ENCODE data around the gene GTPBP4. TPM values are rescaled to one million over a fixed set of nuclear protein-coding genes. Genes with fewer than 3 reads are reported as not detected.
A peak's percentile ranks its signal among the peaks of the same experiment; 100 is the strongest.

The GTPBP4 gene
- total and polyA plus RNA-seq, 4 experiments from 2014 or later, result 22.7 to 47.0 (median 35.7) TPM

GRCh38 chr10:1054684-1055083 lies 66.5 kb downstream of the GTPBP4 start:
- no peak for DNase-seq
- ChIA-PET POLR2A (ENCODE audit: partially characterized antibody) (interaction anchor here (3.6 kb wide), 1 partner anchor 10 kb away, joined by 22 read pairs; no protein-coding TSS in a partner anchor), CTCF (ENCODE audit: partially characterized antibody) (interaction anchor here (1.6 kb wide), 1 partner anchor 10 kb away, joined by 3 read pairs; no protein-coding TSS in a partner anchor)
- Histone ChIP-seq H3K4me3 (ENCODE audit: low read length in 2 of 2) (no peak overlapping the region), H3K9me3 (ENCODE audit: control insufficient read depth in 1 of 2, low read length in 2 of 2) (no peaks in the 10 kb centered on the region), H3K27me3 (ENCODE audit: insufficient read depth, low read length) (no peaks in the 10 kb centered on the region), H3K4me1 (ENCODE audit: insufficient read depth, low read length) (peaks cover 74% of the 10 kb centered on the region), H3K27ac (ENCODE audit: low read depth, low read length) (no peak overlapping the region), H3K36me3 (ENCODE audit: insufficient read depth, low read length) (peaks cover 18% of the 10 kb centered on the region)
- Mint-ChIP-seq H3K27ac (peak overlapping the region; percentile 32 to 99 (median 61)), H3K4me3 (peak overlapping the region; percentile 11 to 91 (median 70)), H3K4me1 (peaks cover 45 to 97% (median 71%) of the 10 kb centered on the region in 4 donors), H3K9me3 (no peaks in the 10 kb centered on the region), H3K36me3 (peaks cover 0 to 53% of the 10 kb centered on the region in 2 donors), H3K27me3 (no peaks in the 10 kb centered on the region)
- intact Hi-C loops (cut with micrococcal nuclease), result no loop called here

GRCh38 chr10:1056326-1057105 lies 68.3 kb downstream of the GTPBP4 start, which contains the start of gene WDR37:
Gene WDR37 (plus strand): TSS chr10:1056385. CDS start chr10:1072156, 15,771 bp downstream.
- Mint-ChIP-seq H3K36me3 (peaks cover 0 to 52% of the 10 kb centered on the region in 2 donors), H3K27ac (peak within 1 kb of the TSS; percentile 93 to 99 (median 95)), H3K27me3 (no peaks in the 10 kb centered on the region), H3K4me3 (peak within 1 kb of the TSS; percentile 94 to 98 (median 96)), H3K4me1 (peaks cover 55 to 97% (median 76%) of the 10 kb centered on the region in 4 donors), H3K9me3 (no peaks in the 10 kb centered on the region)
- H3K27ac ChIP-seq (ENCODE audit: low read depth, low read length), result peak within 1 kb of the TSS; percentile 98
- no peaks in the 10 kb centered on the region for H3K27me3 ChIP-seq (ENCODE audit: insufficient read depth, low read length)
- peak; percentile 86 to 89 (median 87) for DNase-seq
- ChIA-PET CTCF (ENCODE audit: partially characterized antibody) (interaction anchor here (1.5 to 1.6 kb wide), 2 partner anchors 11 to 70 kb away, joined by 3 to 4 read pairs; no protein-coding TSS in a partner anchor), POLR2A (ENCODE audit: partially characterized antibody) (interaction anchor here (1.2 to 3.6 kb wide), 7 partner anchors 8 to 71 kb away, joined by 3 to 22 read pairs (median 6); partner anchors contain the start of genes GTPBP4 and IDI1)
- H3K9me3 ChIP-seq (ENCODE audit: control insufficient read depth in 1 of 2, low read length in 2 of 2), result no peaks in the 10 kb centered on the region
- H3K4me1 ChIP-seq (ENCODE audit: insufficient read depth, low read length), result peaks cover 74% of the 10 kb centered on the region
- H3K36me3 ChIP-seq (ENCODE audit: insufficient read depth, low read length), result peaks cover 18% of the 10 kb centered on the region
- peak within 1 kb of the TSS; percentile 67 to 89 for H3K4me3 ChIP-seq (ENCODE audit: low read length in 2 of 2)
- intact Hi-C loops (cut with micrococcal nuclease), result loop anchor here (1.0 kb wide), 1 partner anchor 8 kb away; no protein-coding TSS in a partner anchor

- peak overlapping the region; percentile 92 to 99 (median 95) for H3K27ac Mint-ChIP-seq
- ChIA-PET POLR2A (ENCODE audit: partially characterized antibody) (interaction anchor here (1.2 to 3.6 kb wide), 6 partner anchors 8 to 126 kb away, joined by 4 to 22 read pairs (median 6); partner anchors contain the start of genes GTPBP4, IDI1 and LARP4B), CTCF (ENCODE audit: partially characterized antibody) (no interaction called here)
- Histone ChIP-seq H3K4me1 (ENCODE audit: insufficient read depth, low read length) (peaks cover 79% of the 10 kb centered on the region), H3K9me3 (ENCODE audit: control insufficient read depth in 1 of 2, low read length in 2 of 2) (no peaks in the 10 kb centered on the region), H3K27ac (ENCODE audit: low read depth, low read length) (peak overlapping the region; percentile 98), H3K36me3 (ENCODE audit: insufficient read depth, low read length) (peaks cover 18% of the 10 kb centered on the region), H3K27me3 (ENCODE audit: insufficient read depth, low read length) (no peaks in the 10 kb centered on the region), H3K4me3 (ENCODE audit: low read length in 2 of 2) (peak overlapping the region; percentile 67 to 89)
- H3K27me3 Mint-ChIP-seq, result no peaks in the 10 kb centered on the region
- H3K9me3 Mint-ChIP-seq, result no peaks in the 10 kb centered on the region
- peaks cover 0 to 47% of the 10 kb centered on the region in 2 donors for H3K36me3 Mint-ChIP-seq
- peak overlapping the region; percentile 94 to 98 (median 96) for H3K4me3 Mint-ChIP-seq
- DNase-seq, result no peak
- intact Hi-C loops (cut with micrococcal nuclease), result no loop called here
- peaks cover 58 to 97% (median 78%) of the 10 kb centered on the region in 4 donors for H3K4me1 Mint-ChIP-seq
Observed at GRCh38 chr10:1057106-1057657, 68.9 kb downstream of the GTPBP4 start.

GRCh38 chr10:1058017-1058416 lies 69.8 kb downstream of the GTPBP4 start:
- Mint-ChIP-seq H3K27me3 (no peaks in the 10 kb centered on the region), H3K4me3 (peak overlapping the region; percentile 94 to 98 (median 96)), H3K36me3 (peaks cover 0 to 41% of the 10 kb centered on the region in 2 donors), H3K9me3 (no peaks in the 10 kb centered on the region), H3K27ac (peak overlapping the region; percentile 61 to 99 (median 93)), H3K4me1 (peaks cover 64 to 97% (median 79%) of the 10 kb centered on the region in 4 donors)
- H3K27me3 ChIP-seq (ENCODE audit: insufficient read depth, low read length), result no peaks in the 10 kb centered on the region
- no peak for DNase-seq
- POLR2A ChIA-PET (ENCODE audit: partially characterized antibody), result interaction anchor here (1.2 to 2.8 kb wide), 2 partner anchors 9 to 127 kb away, joined by 4 to 21 read pairs; partner anchors contain the start of genes IDI1 and LARP4B
- H3K36me3 ChIP-seq (ENCODE audit: insufficient read depth, low read length), result peaks cover 14% of the 10 kb centered on the region
- intact Hi-C loops (cut with micrococcal nuclease), result no loop called here
- peaks cover 82% of the 10 kb centered on the region for H3K4me1 ChIP-seq (ENCODE audit: insufficient read depth, low read length)
- no peaks in the 10 kb centered on the region for H3K9me3 ChIP-seq (ENCODE audit: control insufficient read depth in 1 of 2, low read length in 2 of 2)
- H3K4me3 ChIP-seq (ENCODE audit: low read length in 2 of 2), result peak overlapping the region in 1 of 2 donors; percentile 67
- CTCF ChIA-PET (ENCODE audit: partially characterized antibody), result no interaction called here
- H3K27ac ChIP-seq (ENCODE audit: low read depth, low read length), result peak overlapping the region; percentile 98

GRCh38 chr10:1059902-1060301 lies 71.7 kb downstream of the GTPBP4 start:
- ChIA-PET POLR2A (ENCODE audit: partially characterized antibody) (interaction anchor here (1.4 kb wide), 1 partner anchor 9 kb away, joined by 3 read pairs; no protein-coding TSS in a partner anchor), CTCF (ENCODE audit: partially characterized antibody) (no interaction called here)
- Histone ChIP-seq H3K4me3 (ENCODE audit: low read length in 2 of 2) (no peak overlapping the region), H3K4me1 (ENCODE audit: insufficient read depth, low read length) (peaks cover 82% of the 10 kb centered on the region), H3K9me3 (ENCODE audit: control insufficient read depth in 1 of 2, low read length in 2 of 2) (no peaks in the 10 kb centered on the region), H3K27me3 (ENCODE audit: insufficient read depth, low read length) (no peaks in the 10 kb centered on the region), H3K27ac (ENCODE audit: low read depth, low read length) (peak overlapping the region; percentile 35), H3K36me3 (ENCODE audit: insufficient read depth, low read length) (no peaks in the 10 kb centered on the region)
- intact Hi-C loops (cut with micrococcal nuclease), result no loop called here
- Mint-ChIP-seq H3K9me3 (no peaks in the 10 kb centered on the region), H3K27me3 (no peaks in the 10 kb centered on the region), H3K4me1 (peaks cover 61 to 97% (median 79%) of the 10 kb centered on the region in 4 donors), H3K4me3 (peak overlapping the region in 5 of 8 donors; percentile 24 to 68 (median 44)), H3K27ac (peak overlapping the region; percentile 81 to 99 (median 92)), H3K36me3 (peaks cover 0 to 29% of the 10 kb centered on the region in 2 donors)
- DNase-seq, result no peak

- H3K36me3 ChIP-seq (ENCODE audit: insufficient read depth, low read length), result no peaks in the 10 kb centered on the region
- no peaks in the 10 kb centered on the region for H3K27me3 Mint-ChIP-seq
- DNase-seq, result peak in 1 of 5 donors; percentile 37
- peaks cover 56 to 88% (median 78%) of the 10 kb centered on the region in 4 donors for H3K4me1 Mint-ChIP-seq
- peak overlapping the region; percentile 47 for H3K27ac ChIP-seq (ENCODE audit: low read depth, low read length)
- H3K9me3 ChIP-seq (ENCODE audit: control insufficient read depth in 1 of 2, low read length in 2 of 2), result no peaks in the 10 kb centered on the region
- peak overlapping the region in 1 of 2 donors; percentile 24 for H3K4me3 ChIP-seq (ENCODE audit: low read length in 2 of 2)
- H3K4me1 ChIP-seq (ENCODE audit: insufficient read depth, low read length), result peaks cover 83% of the 10 kb centered on the region
- intact Hi-C loops (cut with micrococcal nuclease), result loop anchor here (2.0 kb wide), 1 partner anchor 13 kb away; the partner anchor contains the start of gene IDI1
- ChIA-PET POLR2A (ENCODE audit: partially characterized antibody) (interaction anchor here (0.6 to 2.5 kb wide), 5 partner anchors 9 to 74 kb away, joined by 3 to 33 read pairs (median 3); partner anchors contain the start of genes GTPBP4 and IDI1), CTCF (ENCODE audit: partially characterized antibody) (interaction anchor here (0.7 to 2.0 kb wide), 5 partner anchors 12 to 47 kb away, joined by 3 to 5 read pairs (median 4); partner anchors contain the start of gene IDI1)
- no peaks in the 10 kb centered on the region for H3K9me3 Mint-ChIP-seq
- no peaks in the 10 kb centered on the region for H3K27me3 ChIP-seq (ENCODE audit: insufficient read depth, low read length)
- peak overlapping the region; percentile 70 to 83 (median 77) for H3K4me3 Mint-ChIP-seq
- peak overlapping the region; percentile 84 to 99 (median 92) for H3K27ac Mint-ChIP-seq
- H3K36me3 Mint-ChIP-seq, result peaks cover 0 to 19% of the 10 kb centered on the region in 2 donors
Observed at GRCh38 chr10:1061930-1062774, 73.9 kb downstream of the GTPBP4 start.

Data from CD4-positive, alpha-beta memory T cell (primary cell).